Uterus (tissue), 2 donors: ENCODE data around the gene GRK5.

Experiments used
- CTCF ChIP-seq, 4 experiments: fragments of 200-600 bp in 2 of 4; fragments of 450-650 bp in 2 of 4; sonication (generic) in 2 of 4; IDR thresholded peaks; one replicate each; pipeline ENCODE4 v1.5.1; 2016 to 2019; ENCODE audit warnings: antibody characterized with exemption in 4 of 4, mild to moderate bottlenecking in 2 of 4, moderate library complexity in 1 of 4
- POLR2A ChIP-seq, 2 donors: fragments of 450-650 bp; IDR thresholded peaks; one replicate each; pipeline ENCODE4 v1.6.1; 2016; ENCODE audit warnings: antibody characterized with exemption in 2 of 2, mild to moderate bottlenecking in 1 of 2, moderate library complexity in 1 of 2

GRCh38 chr10:119265691-119266090, 58.3 kb downstream of the GRK5 start:
- TF ChIP-seq CTCF (IDR thresholded peaks at IDR 0.05), result no peak
- TF ChIP-seq POLR2A (IDR thresholded peaks at IDR 0.05), result no peak
